Activated CD4-positive, alpha-beta T cell treated with anti-CD3 and anti-CD28 coated beads, Interleukin-2, Interleukin-6, amounts not matched to agents 100 ng/mL and 50 ng/mL, durations not matched to agents 16 hours and 8 hours (primary cell): ENCODE data around the gene ALS2CL.
A peak's percentile ranks its signal among the peaks of the same experiment; 100 is the strongest.

Experiments used
- DNase-seq: peaks from one replicate; pipeline ENCODE4 v3.0.0-alpha.2; 2020

Gene ALS2CL

GRCh38 chr3:46629551-46630517, 63.6 kb downstream of the ALS2CL start:
- peak; percentile 82 for DNase-seq

GRCh38 chr3:46628901-46629369, 64.5 kb downstream of the ALS2CL start:
- no peak for DNase-seq

- DNase-seq: no peak
Measured at GRCh38 chr3:46627078-46627477, 66.4 kb downstream of the ALS2CL start.

- no peak for DNase-seq
Measured at GRCh38 chr3:46626039-46626438, 67.4 kb downstream of the ALS2CL start.

- DNase-seq: no peak
Measured at GRCh38 chr3:46624975-46625490, 68.4 kb downstream of the ALS2CL start.

GRCh38 chr3:46624533-46624932, 68.9 kb downstream of the ALS2CL start:
- no peak for DNase-seq

- no peak for DNase-seq
Measured at GRCh38 chr3:46619845-46620778, 73.4 kb downstream of the ALS2CL start.
